Suprapubic skin (tissue), 4 donors: ENCODE data around the gene DDC. TPM values are rescaled to one million over a fixed set of nuclear protein-coding genes. Genes with fewer than 3 reads are reported as not detected.

ENCODE experiments used
- DNase-seq, 2 donors: peaks; one replicate each; pipeline ENCODE4 v3.0.0-alpha.2; 2019; ENCODE audit warnings: low spot score in 2 of 2
- H3K27ac ChIP-seq: fragments of 200-600 bp; sonication (generic); one replicate; pipeline ENCODE4 v1.5.1; 2019
- H3K27me3 ChIP-seq: fragments of 200-600 bp; sonication (generic); one replicate; pipeline ENCODE4 v1.5.1; 2019
- H3K36me3 ChIP-seq: fragments of 200-600 bp; sonication (generic); one replicate; pipeline ENCODE4 v1.5.1; 2019
- H3K4me1 ChIP-seq: fragments of 200-600 bp; sonication (generic); one replicate; pipeline ENCODE4 v1.5.1; 2019
- H3K4me3 ChIP-seq: fragments of 200-600 bp; sonication (generic); one replicate; pipeline ENCODE4 v1.5.1; 2019; ENCODE audit warnings: mild to moderate bottlenecking
- H3K9me3 ChIP-seq: fragments of 200-600 bp; sonication (generic); one replicate; pipeline ENCODE4 v1.5.1; 2019
- CTCF ChIP-seq, 2 donors: fragments of 200-600 bp in 1 of 2; fragments of 450-650 bp in 1 of 2; sonication (generic) in 1 of 2; IDR thresholded peaks; one replicate each; pipeline ENCODE4 v1.5.1; 2016 to 2019; ENCODE audit warnings: antibody characterized with exemption in 2 of 2, mild to moderate bottlenecking in 1 of 2, moderate library complexity in 1 of 2
- EP300 ChIP-seq: sonication (generic); formaldehyde crosslinking; IDR thresholded peaks from one replicate; pipeline ENCODE4 v1.6.1; 2017; ENCODE audit warnings: antibody characterized with exemption
- POLR2A ChIP-seq, 2 donors: fragments of 450-650 bp; IDR thresholded peaks; one replicate each; pipeline ENCODE4 v1.6.1; 2017; ENCODE audit warnings: antibody characterized with exemption in 2 of 2, mild to moderate bottlenecking in 2 of 2, moderate library complexity in 2 of 2
- POLR2AphosphoS5 ChIP-seq, 3 donors: sonication (generic); formaldehyde crosslinking; IDR thresholded peaks; one replicate each; pipeline ENCODE4 v1.6.1; 2017; ENCODE audit warnings: antibody characterized with exemption in 3 of 3
- WGBS: methylation state at CpG from one replicate; pipeline ENCODE4 v1.1.5; 2018; 5-methylcytosine and 5-hydroxymethylcytosine counted together
- total RNA-seq, 4 donors: library from RNA; depleted of rRNA; stranded (reverse); fragments of >200 nt; gene quantifications; one replicate each; pipeline ENCODE4 v1.1.0, GENCODE V29; 2016

Gene DDC
- 1 to 10 TPM in 2 of 4 donors, not detected in 2; 1.6 to 3.6 TPM for total RNA-seq

GRCh38 chr7:50564640-50565558, at the start of gene DDC:
Gene DDC, minus strand, starts transcription at chr7:50565405. Its CDS starts 21,320 bp downstream, at chr7:50544085.
- 57% methylated on average over 8 of the region's 8 CpGs for WGBS
- H3K9me3 ChIP-seq = no peaks in the 10 kb centered on the region
- no peak for DNase-seq
- no peaks in the 10 kb centered on the region for H3K36me3 ChIP-seq
- no peak for TF ChIP-seq POLR2AphosphoS5 (IDR thresholded peaks at IDR 0.05)
- TF ChIP-seq CTCF (IDR thresholded peaks at IDR 0.05) = no peak
- no peak for TF ChIP-seq EP300
- no peak for TF ChIP-seq POLR2A (IDR thresholded peaks at IDR 0.05)
- H3K27ac ChIP-seq = no peak within 1 kb of the TSS
- H3K4me3 ChIP-seq = no peak within 1 kb of the TSS
- H3K27me3 ChIP-seq = peaks cover 10% of the 10 kb centered on the region
- no peaks in the 10 kb centered on the region for H3K4me1 ChIP-seq

GRCh38 chr7:50613473-50613872, 48.3 kb upstream of the DDC start:
- Histone ChIP-seq H3K27me3 (no peaks in the 10 kb centered on the region), H3K36me3 (peaks cover 33% of the 10 kb centered on the region), H3K4me3 (no peak overlapping the region), H3K27ac (no peak overlapping the region), H3K4me1 (no peaks in the 10 kb centered on the region), H3K9me3 (no peaks in the 10 kb centered on the region)
- 100% methylated on average over 8 of the region's 8 CpGs for WGBS
- no peak for TF ChIP-seq CTCF (IDR thresholded peaks at IDR 0.05)
- no peak for TF ChIP-seq EP300
- TF ChIP-seq POLR2AphosphoS5 (IDR thresholded peaks at IDR 0.05) = no peak
- no peak for TF ChIP-seq POLR2A (IDR thresholded peaks at IDR 0.05)
- DNase-seq = no peak

GRCh38 chr7:50612704-50613103, 47.5 kb upstream of the DDC start:
- Histone ChIP-seq H3K27ac (no peak overlapping the region), H3K4me1 (no peaks in the 10 kb centered on the region), H3K4me3 (no peak overlapping the region), H3K27me3 (no peaks in the 10 kb centered on the region), H3K9me3 (no peaks in the 10 kb centered on the region), H3K36me3 (peaks cover 33% of the 10 kb centered on the region)
- TF ChIP-seq CTCF (IDR thresholded peaks at IDR 0.05) = no peak
- TF ChIP-seq POLR2AphosphoS5 (IDR thresholded peaks at IDR 0.05) = no peak
- TF ChIP-seq POLR2A (IDR thresholded peaks at IDR 0.05) = no peak
- no peak for TF ChIP-seq EP300
- DNase-seq = no peak
- 82% methylated on average over 5 of the region's 5 CpGs for WGBS

GRCh38 chr7:50610521-50611277, 45.5 kb upstream of the DDC start:
- 70% methylated on average over 6 of the region's 6 CpGs for WGBS
- Histone ChIP-seq H3K4me1 (no peaks in the 10 kb centered on the region), H3K4me3 (no peak overlapping the region), H3K27me3 (no peaks in the 10 kb centered on the region), H3K36me3 (peaks cover 37% of the 10 kb centered on the region), H3K9me3 (no peaks in the 10 kb centered on the region), H3K27ac (no peak overlapping the region)
- no peak for DNase-seq
- TF ChIP-seq POLR2AphosphoS5 (IDR thresholded peaks at IDR 0.05) (no peak), EP300 (no peak), CTCF (IDR thresholded peaks at IDR 0.05) (no peak), POLR2A (IDR thresholded peaks at IDR 0.05) (no peak)
